Urothelium cell line (cell line): ENCODE results near the gene SLC16A6.
"Not testable (repeated sequence)": the region's sequence is repeated elsewhere in the genome, so short reads cannot be mapped to it uniquely, and the experiment has no call there.

ENCODE experiments used
- DNase-seq: peaks from one replicate; pipeline ENCODE4 v3.0.0; 2011; ENCODE audit warnings: low spot score, mixed read lengths
- FAIRE-seq: peaks from 2 replicates; lab custom pipeline; 2011; peaks lifted over from hg19 to GRCh38; lab: Jason Lieb, UNC

SLC16A6 gene

GRCh38 chr17:68290955-68291835 lies at the start of gene SLC16A6, which contains the start of gene ARSG:
Gene SLC16A6, minus strand, starts transcription at chr17:68291127. Its CDS starts 12,807 bp downstream, at chr17:68278320.
Gene ARSG, plus strand, starts transcription at chr17:68291495. Its CDS starts 15,999 bp downstream, at chr17:68307494.
- peak; percentile 94 for DNase-seq
- FAIRE-seq = peak; percentile 23

- FAIRE-seq (no peak), DNase-seq (no peak)
Observed at GRCh38 chr17:68334393-68334792, 43.5 kb upstream of the SLC16A6 start.

GRCh38 chr17:68331932-68332331 lies 41.0 kb upstream of the SLC16A6 start:
- not testable (repeated sequence) for DNase-seq, FAIRE-seq

- no peak for DNase-seq
- FAIRE-seq = no peak
Observed at GRCh38 chr17:68329331-68329730, 38.4 kb upstream of the SLC16A6 start.

- no peak for FAIRE-seq
Observed at GRCh38 chr17:68328676-68329075, 37.7 kb upstream of the SLC16A6 start.

GRCh38 chr17:68327823-68328557 lies 37.1 kb upstream of the SLC16A6 start:
- no peak for DNase-seq
- FAIRE-seq = no peak

More at GRCh38 chr17:68328676-68329075, 37.7 kb upstream of the SLC16A6 start:
- no peak for DNase-seq

- no peak for DNase-seq
Observed at GRCh38 chr17:68326681-68327080, 35.8 kb upstream of the SLC16A6 start.

GRCh38 chr17:68325961-68326360 lies 35.0 kb upstream of the SLC16A6 start:
- DNase-seq (no peak), FAIRE-seq (peak; percentile 67)

More at GRCh38 chr17:68326681-68327080, 35.8 kb upstream of the SLC16A6 start:
- FAIRE-seq = no peak

- DNase-seq (no peak), FAIRE-seq (peak; percentile 86)
Observed at GRCh38 chr17:68324654-68325336, 33.9 kb upstream of the SLC16A6 start.

GRCh38 chr17:68324114-68324513 lies 33.2 kb upstream of the SLC16A6 start:
- FAIRE-seq (no peak), DNase-seq (no peak)

GRCh38 chr17:68322630-68323029 lies 31.7 kb upstream of the SLC16A6 start:
- FAIRE-seq (no peak), DNase-seq (no peak)

- DNase-seq = no peak
- no peak for FAIRE-seq
Observed at GRCh38 chr17:68321556-68321954, 30.6 kb upstream of the SLC16A6 start.

GRCh38 chr17:68320943-68321555 lies 30.1 kb upstream of the SLC16A6 start:
- FAIRE-seq (no peak), DNase-seq (no peak)

GRCh38 chr17:68320311-68320865 lies 29.5 kb upstream of the SLC16A6 start:
- DNase-seq (no peak), FAIRE-seq (no peak)

GRCh38 chr17:68319410-68320162 lies 28.7 kb upstream of the SLC16A6 start:
- FAIRE-seq = no peak
- no peak for DNase-seq

- FAIRE-seq (no peak), DNase-seq (peak; percentile 64)
Observed at GRCh38 chr17:68318103-68318991, 27.4 kb upstream of the SLC16A6 start.

GRCh38 chr17:68317458-68317857 lies 26.5 kb upstream of the SLC16A6 start:
- DNase-seq = no peak
- no peak for FAIRE-seq

- DNase-seq (no peak), FAIRE-seq (no peak)
Observed at GRCh38 chr17:68315930-68316329, 25.0 kb upstream of the SLC16A6 start.
